NOMO-1 treated with dmso at 0.1 percent for 144 hours (cell line): ENCODE data around the gene SLC22A13.

Experiments used
- DNase-seq: peaks from one replicate; lab custom pipeline; 2025; ENCODE audit not compliant: unreplicated experiment; lab: John Stamatoyannopoulos, UW

Gene SLC22A13

GRCh38 chr3:38325256-38325655, 59.6 kb downstream of the SLC22A13 start:
- DNase-seq: no peak

GRCh38 chr3:38327335-38328009, 61.9 kb downstream of the SLC22A13 start:
- no peak for DNase-seq
